MV-4-11 (cell line): ENCODE results near the gene G0S2.

Source experiments
- DNase-seq: peaks from one replicate; lab custom pipeline; 2025; lab: John Stamatoyannopoulos, UW

G0S2 gene, protein sequence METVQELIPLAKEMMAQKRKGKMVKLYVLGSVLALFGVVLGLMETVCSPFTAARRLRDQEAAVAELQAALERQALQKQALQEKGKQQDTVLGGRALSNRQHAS

DNA sequence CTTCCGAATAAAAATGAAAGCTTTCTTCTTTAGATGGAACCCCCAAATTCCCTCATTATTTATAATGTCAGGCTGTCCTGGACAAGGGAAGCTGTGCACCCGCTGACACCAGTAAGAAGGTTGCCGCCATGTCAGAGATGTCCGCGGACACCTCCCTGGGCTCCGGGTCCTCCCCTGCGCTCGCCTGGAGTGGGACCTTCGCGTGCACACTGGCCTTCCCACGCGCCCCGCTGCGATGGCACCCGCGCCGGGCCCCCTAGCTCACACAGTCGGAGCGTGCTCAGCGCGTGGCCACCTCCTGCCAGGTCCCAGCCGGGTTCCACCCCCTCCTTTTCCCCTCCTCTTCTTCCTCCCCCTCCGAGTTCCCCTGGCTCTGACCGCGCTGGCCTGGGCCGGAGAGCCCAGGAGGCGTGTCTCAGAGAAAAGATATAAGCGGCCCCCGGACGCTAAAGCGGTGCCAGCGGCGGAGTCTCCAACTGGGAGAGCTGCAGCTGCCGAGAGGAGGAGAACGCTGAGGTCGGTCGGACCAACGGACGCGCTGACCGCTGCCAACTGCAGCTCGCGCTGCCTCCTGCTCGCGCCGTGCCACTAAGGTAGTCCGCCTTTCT lies at the start of gene G0S2:
TSS of gene G0S2 (plus strand) at position 456 of the 608 bp plus-strand sequence. CDS start 273 bp downstream, outside the sequence.
- DNase-seq, result peak; percentile 45

DNA sequence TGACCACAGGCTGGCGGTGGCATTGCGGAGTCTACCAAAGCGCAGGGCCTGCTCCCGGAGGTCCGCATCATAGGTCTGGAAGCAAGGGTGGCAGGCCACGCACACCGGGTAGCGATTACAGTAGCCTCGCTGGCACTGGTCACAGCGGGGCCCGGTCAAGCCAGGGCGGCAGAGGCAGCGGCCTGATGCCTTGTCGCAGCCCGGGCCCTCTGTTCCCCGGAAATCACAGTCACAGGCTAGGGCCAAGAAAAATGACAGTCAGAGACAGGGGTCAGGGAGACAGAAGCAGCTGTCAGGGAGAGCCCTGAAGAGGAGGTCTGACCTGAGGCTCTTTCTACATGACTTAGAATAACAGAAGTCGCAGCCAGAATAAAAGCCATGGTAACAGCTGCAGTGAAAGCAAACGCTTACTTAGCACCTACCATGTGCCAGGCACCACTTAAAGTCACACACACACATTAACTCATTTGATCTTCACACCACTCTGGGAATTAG lies 49.4 kb upstream of the G0S2 start:
- DNase-seq, result no peak

DNA sequence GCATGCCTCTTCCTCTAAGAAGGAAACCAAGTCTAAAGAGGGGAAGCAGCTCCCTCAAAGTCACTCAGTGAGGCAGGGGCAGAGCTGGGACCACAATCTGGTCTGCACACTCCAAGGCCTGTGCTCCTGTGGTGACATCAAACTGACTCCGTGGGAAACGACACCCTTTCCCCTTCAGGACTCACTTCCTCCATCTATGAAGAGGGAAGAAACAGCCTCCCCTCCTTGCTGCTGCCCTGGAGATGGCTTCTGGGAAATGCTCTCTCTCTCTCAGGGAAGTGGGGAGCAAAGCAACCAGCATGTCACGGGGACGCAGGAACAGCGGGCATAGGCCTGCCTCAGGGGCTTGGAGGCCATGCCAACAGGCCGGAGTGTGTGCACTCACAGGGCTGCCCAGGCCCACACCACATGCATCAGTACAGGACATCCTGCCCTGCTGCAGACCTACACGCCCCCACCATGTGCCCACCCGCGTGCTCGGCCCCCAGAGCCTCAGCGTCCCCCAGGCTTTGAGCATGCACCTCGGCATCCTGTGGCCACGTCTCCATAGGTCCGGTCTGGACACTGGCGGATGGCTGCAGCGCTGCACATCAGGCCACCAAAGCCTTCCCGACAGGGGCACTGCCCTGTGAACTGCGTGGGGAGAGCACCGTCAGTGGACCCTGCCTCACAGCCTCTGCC lies 48.7 kb upstream of the G0S2 start:
- DNase-seq, result peak; percentile 61

DNA sequence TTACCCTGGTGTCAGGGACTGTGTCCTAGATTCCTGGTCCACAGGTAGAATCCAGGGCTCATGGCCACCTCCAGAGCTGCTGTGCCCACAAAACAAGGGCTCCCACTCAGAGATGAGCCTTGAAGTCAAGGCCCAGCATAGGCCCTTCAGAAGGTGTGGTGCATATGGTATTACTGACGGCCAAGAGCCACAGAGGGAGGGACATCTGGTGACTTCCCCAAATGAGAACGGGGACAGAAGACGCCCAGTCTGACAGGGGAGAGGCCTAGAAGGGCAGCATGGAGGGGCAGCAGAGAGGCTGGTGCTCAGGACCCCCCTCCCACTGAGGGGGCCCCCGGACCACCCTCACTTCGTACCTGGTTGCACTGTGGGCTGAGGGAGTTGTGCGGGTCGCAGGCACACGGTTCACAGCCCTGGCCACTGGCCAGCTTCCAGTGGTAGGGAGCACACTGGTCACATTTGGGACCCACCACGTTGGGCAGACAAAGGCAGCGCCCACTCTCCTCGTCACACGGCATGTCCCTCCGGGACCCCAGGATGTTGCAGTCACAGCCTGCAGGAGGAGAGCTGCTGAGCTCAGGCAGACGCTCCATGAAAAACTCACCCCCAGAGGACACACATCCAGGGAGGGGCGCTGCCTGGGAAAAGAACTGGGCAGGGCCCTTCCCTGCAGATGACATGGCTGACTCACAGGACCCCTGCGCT lies 48.0 kb upstream of the G0S2 start:
- DNase-seq, result peak; percentile 63

DNA sequence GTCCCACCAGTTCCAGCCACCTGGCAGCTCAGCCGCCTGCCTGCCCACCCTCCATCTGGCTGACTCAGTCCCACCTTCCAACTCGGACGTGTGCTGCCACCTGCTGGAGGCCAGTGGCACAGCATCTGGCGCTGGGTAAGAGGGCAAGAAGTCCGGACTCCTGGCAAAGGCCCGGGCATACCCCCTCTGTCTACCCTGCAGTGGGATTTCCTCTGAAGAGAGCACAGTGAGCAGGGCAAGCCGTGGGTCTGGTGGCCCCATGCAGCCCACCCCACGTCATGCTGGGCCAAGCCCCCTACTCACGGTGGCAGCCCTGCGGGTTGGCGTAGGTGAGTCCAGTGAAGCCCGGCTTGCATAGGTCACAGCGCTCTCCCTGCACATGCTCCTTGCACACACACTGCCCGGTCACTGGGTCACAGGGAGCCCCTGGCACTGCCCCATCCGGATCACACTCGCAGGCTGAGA lies 47.4 kb upstream of the G0S2 start:
- DNase-seq, result peak; percentile 52

DNA sequence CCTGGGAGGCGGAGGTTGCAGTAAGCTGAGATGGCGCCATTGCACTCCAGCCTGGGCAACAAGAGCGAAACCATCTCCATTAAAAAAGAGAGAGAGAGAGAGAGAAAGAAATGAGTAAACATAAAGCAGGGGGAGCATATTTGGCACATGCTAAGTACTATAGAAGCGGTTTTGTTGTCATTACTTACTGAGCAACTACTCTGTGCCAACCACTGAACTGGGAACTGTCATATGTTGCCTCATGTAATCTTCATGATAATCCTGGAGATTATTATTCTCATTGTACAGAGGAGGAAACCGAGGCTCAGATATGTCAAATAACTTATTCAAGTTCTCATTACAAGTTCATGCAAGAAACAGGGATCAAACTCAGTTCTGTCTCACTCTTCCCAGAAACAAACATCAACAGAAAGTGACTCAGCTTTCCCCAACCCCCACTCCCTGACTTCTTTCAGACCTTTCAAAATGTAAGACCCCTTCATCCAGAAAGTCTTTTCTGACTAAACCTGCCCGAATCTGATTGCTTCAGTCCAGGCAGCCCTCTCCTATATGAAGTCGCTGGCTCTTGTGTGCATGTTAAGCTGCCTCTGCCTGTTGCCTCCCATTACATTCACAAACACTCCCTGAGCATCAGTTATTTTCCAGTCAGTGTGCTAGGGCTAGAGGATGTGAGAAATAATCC lies 46.5 kb upstream of the G0S2 start:
- no peak for DNase-seq

DNA sequence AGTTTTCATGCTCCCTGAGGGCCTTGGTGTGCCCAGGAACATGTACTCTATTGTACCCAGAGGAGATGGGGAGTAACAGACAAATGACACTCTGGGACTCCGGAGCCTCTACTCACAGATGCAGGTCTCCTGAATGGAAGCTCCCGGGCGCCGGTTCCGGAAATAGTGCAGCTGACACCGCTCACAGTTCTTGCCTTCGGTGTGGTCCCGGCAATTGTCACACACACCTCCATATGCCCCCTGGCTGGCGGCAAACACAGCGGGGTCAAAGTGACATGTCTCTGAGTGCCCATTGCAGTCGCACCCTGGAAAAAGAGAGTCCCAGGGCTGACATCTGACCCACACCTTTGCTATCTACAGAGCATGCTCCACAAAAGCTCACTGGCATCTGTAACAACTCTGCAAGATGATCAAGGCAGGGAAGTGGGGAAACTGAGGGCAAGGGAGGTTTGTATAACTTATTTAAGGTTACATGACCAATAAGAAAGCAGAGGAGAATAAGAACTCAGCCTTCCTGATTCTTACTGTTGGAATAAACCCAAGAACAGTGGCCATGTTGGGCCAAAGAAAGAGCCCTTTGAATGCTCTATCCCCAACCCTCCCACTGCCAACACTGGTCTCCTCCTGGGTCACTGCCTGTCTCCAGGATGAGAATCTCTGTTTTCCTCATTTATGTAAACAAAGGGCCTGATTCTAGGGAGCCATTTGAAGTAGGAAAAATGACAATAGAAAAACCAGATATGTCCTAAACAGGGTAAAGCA lies 45.4 kb upstream of the G0S2 start:
- DNase-seq, result no peak

DNA sequence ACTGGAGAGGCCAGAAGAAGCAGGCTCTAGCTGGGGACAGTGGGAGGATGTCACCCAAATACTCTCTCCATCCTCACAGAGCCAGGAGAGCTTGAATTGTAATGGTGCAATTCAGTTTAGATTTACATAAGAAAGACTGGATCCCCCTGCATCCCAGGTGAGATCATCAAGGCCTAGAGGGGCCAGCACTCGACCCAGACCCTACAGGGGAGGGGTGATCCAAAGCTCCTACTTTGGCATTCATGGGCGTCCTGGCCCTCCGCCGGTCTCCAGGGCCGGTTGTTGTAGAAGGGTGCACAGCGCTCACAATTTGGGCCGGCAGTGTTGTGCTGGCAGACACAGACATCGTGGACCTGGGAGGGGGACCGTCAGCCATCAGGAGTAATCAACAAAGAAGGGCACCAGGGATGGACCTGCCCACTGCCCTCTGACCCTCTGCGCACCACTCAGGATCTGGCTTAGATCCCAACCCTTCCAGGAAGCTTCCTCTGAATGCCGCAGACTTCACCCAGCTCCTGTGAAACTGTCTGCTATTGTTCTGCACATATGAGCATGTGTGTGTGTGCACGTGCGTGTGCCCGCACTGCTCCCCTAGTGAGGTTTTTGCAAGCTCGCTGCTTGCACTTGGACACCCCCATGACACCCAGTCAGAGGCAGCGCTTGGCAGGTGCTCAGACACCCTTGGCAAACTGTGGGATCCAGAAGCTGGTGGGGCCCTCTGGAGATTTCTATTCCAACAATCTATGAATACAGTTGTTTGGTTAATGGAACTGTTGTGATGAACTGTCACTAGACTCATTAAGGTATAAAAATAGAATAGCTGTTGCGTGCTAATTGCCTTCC lies 44.6 kb upstream of the G0S2 start:
- DNase-seq, result no peak

DNA sequence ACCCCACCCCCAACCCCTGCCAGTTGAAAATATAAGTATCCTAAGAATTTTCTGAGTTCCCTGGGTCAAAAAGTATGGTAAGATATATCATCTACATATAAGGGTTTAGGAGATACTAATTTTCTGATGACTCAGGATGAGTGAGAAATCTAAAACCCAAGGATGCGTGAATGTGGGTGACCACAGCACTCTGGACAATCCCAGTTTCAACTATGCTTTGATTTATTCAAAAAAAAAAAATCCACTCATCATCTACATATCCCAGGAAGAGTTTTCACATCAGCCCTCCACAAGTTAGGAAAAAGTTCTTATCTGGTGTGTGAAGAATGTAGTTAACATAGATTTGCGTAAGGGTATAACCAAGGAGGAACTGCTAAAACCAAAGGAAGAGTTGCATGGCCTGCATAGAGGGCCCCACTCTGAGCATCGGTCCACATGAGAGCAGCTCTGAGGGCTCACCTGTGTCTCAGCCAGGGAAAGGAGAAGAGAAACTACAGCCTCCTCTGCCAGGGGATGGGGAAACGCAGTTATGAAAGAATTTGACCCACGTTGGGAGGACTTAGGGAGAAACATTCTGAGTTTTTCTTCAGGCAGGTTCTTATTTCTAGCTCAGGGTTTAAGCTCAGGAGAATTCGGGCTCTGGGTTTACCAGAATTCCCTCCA lies 41.7 kb upstream of the G0S2 start:
- DNase-seq, result peak; percentile 65

DNA sequence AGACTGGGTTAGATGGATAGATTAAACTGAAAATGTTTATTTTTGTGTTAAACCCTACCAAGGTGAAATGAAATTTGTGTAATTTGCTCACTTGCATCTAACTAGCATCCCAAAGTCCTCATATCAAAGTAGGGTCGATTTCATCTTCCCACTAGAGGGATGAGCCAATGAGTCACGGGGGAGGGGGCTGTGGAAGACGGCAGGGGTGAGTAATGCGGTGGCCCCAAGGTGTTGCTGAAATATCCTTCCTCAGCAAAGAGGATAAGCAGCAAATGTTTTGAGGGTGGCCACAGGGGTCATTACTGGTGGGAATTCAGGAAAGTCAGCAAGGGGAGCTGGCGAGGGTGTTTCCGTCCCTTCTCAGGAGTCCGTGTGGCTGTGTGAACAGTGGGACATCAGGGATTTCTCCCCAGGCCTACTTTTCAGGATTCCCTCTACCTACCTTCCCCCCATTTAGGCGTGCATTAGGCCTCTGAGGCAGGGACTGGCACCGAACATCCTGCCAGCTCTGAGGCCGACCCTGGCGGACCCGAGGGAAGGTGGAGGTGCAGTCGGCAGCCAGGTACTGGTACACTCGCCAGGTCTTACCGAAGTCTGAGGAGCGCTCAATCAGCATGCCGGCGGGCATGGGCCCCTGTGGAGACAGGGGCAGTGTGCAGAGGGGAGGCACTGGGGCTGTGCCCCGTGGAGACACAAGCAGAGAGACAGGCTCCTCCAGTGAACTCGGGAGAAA lies 41.0 kb upstream of the G0S2 start:
- DNase-seq, result no peak

DNA sequence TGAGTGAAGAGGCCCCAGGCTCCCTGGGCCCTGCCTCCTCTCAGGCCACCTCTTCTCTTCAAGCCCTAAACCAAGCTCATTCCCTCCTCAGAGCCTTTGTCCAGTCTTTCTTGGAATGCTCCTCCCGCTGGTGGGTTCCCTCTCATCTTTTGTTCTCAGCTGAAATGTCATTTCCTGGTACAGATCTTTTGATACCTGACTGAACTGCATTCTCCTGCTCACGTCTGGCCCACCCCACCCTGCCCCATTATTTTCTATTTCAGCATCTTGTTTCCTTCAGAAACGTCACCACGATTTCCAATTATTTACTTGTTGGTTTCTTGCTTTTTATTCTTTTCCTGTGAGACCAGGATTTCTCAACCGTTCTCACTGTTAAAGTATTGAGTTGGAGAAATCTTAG lies 39.4 kb upstream of the G0S2 start:
- DNase-seq, result no peak

DNA sequence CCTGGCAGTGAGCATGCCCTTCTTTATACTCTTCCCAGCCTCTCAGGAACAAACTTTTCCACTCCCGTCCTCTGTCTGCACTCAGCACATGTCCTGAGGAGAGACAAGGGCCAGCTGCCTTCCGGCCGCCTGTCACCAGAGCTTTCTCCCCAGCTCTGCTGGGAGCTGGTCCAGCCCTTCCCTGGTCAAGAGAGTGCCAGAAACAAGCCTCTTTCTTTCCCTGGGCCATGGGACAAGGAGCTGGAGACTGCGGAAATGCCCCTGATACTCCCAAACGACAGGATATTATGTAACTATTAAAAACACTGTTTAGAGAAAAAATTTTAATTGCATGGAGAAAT lies 33.4 kb upstream of the G0S2 start:
- no peak for DNase-seq

DNA sequence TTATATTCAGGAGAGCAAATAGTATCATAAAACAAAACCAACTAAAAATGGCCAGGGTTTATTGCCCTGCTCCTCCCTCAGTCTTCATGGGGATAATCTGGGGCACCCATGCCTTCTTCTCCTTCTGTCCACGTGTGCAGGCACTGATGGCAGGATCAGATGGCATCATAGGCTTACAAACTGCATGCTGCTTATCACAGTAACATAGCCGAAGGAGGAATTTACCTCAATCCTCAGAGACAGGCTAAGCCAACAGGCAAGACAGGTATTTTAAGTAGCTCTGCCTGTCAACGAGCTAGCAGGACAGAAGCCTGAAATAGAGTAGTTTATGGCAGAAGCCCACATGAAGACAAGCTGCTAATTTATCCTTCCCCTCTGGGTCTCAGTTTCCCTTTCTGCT lies 32.4 kb upstream of the G0S2 start:
- DNase-seq, result no peak

DNA sequence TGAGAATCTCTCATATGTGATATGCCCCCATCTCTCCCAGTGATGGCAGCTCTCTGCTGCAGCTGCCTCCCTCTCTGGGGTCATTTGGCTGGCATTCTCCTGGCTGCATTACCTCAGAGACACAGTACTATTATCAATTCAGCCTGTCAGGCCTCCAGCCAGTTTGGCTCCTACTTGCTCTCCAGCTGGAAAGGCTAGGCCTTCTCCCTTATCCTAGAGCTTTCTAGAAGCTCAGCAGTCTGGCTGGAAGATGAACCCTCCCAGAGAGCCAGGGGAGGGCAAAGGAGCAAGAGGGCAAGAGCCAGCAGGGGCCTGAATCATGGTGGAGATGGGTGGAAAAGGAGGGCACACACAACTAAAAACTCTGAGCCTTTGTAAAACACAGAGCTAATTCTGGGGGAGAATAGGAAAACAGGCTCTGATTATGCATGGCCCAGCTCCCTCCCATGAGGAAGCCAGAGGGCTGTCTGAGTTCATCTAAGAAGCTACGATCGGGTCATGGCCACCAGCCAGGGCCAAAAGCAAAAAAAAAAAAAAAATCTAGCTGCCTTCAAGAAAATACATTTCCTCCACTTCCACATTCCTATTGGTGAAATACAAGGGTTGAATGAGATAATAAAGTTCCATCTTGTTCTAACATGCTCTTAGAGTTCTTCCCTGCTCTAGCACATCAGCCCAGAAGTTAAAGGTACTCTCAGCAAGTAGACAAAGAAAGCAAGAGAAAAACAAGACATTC lies 31.8 kb upstream of the G0S2 start:
- DNase-seq, result no peak

DNA sequence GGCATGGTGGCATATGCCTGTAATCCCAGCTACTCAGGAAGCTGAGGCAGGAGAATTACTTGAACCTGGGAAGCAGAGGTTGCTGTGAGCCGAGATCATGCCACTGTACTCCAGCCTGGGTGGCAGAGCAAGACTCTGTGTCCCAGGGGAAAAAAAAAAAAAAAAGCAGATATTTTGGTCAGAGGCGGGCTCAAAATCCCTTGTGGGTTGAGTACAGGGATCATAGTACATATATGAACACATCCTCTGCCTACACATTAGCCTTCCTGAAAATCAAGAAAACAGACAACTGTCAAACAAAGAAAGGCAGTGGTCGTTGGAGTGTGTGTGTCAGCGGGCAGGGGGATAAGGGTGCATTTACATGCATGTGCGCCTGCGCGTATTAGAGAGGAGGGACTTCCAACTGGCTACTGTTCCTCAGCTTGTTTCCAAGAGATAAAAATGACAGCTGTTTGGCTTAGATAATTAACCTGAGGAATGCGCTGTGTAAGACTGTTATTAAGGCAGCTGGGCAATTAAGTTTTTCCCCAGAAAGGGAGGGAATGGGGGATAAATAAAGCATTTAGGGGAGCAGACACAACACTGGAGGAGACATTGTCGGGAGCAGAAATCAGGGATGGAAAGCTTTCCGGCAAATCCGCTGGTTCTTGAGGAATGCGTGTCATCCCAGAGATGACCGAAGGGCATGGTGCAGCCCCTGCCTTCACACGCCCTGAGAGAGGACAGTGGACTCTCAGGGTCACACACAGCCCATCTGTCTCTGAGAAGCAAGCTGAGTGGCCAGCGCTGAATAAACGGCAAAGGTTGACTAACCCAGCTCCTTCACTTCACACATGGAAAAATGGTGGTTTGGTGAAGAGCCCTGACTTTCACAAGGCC lies 29.4 kb upstream of the G0S2 start:
- no peak for DNase-seq

DNA sequence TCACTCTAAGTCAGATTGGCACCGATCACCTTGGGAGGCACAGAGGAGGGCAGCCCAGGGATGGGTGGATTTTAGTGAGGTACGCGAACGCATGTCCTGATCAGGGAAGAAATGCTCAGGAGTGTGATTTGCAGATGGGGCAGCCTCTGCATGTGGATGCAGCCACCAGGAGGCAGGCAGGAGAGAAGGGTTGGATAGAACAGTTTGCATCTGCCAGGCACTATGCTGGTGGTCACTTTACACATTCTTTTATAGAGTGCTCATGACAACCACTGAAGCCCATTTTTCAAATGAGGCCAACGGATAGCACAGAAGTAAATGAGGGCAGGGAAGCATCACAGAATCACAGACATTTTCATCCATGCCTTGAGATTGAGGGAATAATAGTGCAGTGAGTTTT lies 28.7 kb upstream of the G0S2 start:
- DNase-seq, result no peak

DNA sequence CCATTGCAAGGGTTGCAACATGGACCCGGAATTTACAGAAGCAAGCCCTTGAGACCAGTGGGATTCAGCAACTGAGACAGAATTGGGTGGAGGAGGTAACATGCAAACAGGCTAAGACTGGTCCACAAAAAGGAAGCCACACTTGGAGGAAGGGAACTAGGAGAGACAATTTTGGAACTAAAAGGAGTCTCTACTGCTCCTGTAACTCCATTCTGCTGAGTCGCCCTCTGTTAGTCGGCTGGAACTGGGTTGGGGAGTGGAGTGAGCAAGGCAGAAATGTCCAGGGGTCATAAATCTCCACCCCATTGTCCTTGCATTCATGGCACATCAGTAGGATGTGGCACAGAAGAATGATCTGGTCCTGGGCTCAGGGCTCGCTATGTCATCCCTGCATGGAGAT lies 28.1 kb upstream of the G0S2 start:
- DNase-seq, result peak; percentile 20

DNA sequence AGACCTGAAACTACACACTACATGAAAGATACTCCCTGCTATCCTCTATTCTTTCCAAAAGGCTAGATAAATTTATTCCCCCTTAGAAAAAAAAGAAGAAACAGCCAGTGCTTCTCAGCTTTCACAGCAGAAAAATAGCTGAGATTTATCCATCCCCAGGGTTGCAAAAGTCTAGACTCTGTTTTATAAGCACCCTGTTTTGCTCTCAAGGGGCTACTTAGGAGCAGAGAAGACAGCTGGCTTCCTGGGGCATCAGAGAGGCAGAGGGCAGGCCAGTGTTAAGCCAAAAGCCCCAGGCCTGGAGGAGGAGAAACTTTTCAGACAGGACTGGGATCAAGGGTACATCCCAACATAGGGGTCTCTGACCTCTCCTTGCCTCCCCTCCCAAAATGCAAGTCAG lies 26.9 kb upstream of the G0S2 start:
- DNase-seq, result no peak
